CD4-positive, CD25-positive, alpha-beta regulatory T cell (primary cell): ENCODE results near the gene GJA3. TPM values are rescaled to one million over a fixed set of nuclear protein-coding genes. Genes with fewer than 3 reads are reported as not detected.
A peak's percentile ranks its signal among the peaks of the same experiment; 100 is the strongest.

ENCODE experiments used
- ATAC-seq, 2 donors: fragments of 150-1000 bp; cut with Tn5 transposase; one replicate each; pipeline ENCODE4 v1.10.0; 2021; ENCODE audit warnings: low read depth in 2 of 2, moderate number of reproducible peaks in 2 of 2, moderate library complexity in 1 of 2
- DNase-seq, 3 donors: peaks; one replicate each; pipeline versions ENCODE4 v3.0.0 to v3.0.0-alpha.2; 2012 to 2022; ENCODE audit warnings: mixed read lengths in 1 of 3
- H3K27ac ChIP-seq: one replicate; pipeline ENCODE4 v1.7.0; 2013; ENCODE audit warnings: mild to moderate bottlenecking, low read length; ENCODE audit not compliant: insufficient read depth, poor library complexity, severe bottlenecking
- H3K27me3 ChIP-seq: one replicate; pipeline ENCODE4 v1.7.0; 2013; ENCODE audit warnings: low read length; ENCODE audit not compliant: control insufficient read depth, insufficient read depth
- H3K36me3 ChIP-seq: one replicate; pipeline ENCODE4 v1.7.0; 2013; ENCODE audit warnings: mild to moderate bottlenecking, low read length, moderate library complexity; ENCODE audit not compliant: control insufficient read depth, insufficient read depth
- H3K4me1 ChIP-seq: 2 replicates; pipeline ENCODE4 v1.7.0; 2013; ENCODE audit warnings: mild to moderate bottlenecking, low read length; ENCODE audit not compliant: insufficient read depth, control insufficient read depth, poor library complexity, severe bottlenecking
- H3K4me3 ChIP-seq: one replicate; pipeline ENCODE4 v1.7.0; 2013; ENCODE audit warnings: low read depth, mild to moderate bottlenecking, low read length, moderate library complexity
- H3K9me3 ChIP-seq, 2 experiments: 1 replicate in 1 of 2; 2 replicates in 1 of 2; pipeline ENCODE4 v1.7.0; 2013; ENCODE audit warnings: low read length in 2 of 2, mild to moderate bottlenecking in 1 of 2, moderate library complexity in 1 of 2; ENCODE audit not compliant: control insufficient read depth in 2 of 2
- H3K27ac Mint-ChIP-seq, 3 donors: one replicate each; pipeline ENCODE4 v1.8.0; 2020 to 2022; ENCODE audit warnings: mild to moderate bottlenecking in 3 of 3, mixed read lengths in 3 of 3, moderate library complexity in 2 of 3
- H3K27me3 Mint-ChIP-seq: one replicate; pipeline ENCODE4 v1.8.0; 2022; ENCODE audit warnings: mild to moderate bottlenecking, mixed read lengths
- H3K36me3 Mint-ChIP-seq: one replicate; pipeline ENCODE4 v1.8.0; 2020; ENCODE audit warnings: mixed read lengths
- H3K4me1 Mint-ChIP-seq, 4 donors: one replicate each; pipeline ENCODE4 v1.8.0; 2020 to 2022; ENCODE audit warnings: mixed read lengths in 4 of 4, mild to moderate bottlenecking in 1 of 4
- H3K4me3 Mint-ChIP-seq, 4 donors: one replicate each; pipeline ENCODE4 v1.8.0; 2020 to 2022; ENCODE audit warnings: mild to moderate bottlenecking in 4 of 4, mixed read lengths in 4 of 4, moderate library complexity in 3 of 4
- H3K9me3 Mint-ChIP-seq, 7 donors: one replicate each; pipeline ENCODE4 v1.8.0; 2020 to 2022; ENCODE audit warnings: mixed read lengths in 7 of 7, mild to moderate bottlenecking in 3 of 7, moderate library complexity in 2 of 7
- polyA plus RNA-seq, 4 donors: library from polyadenylated mRNA; unstranded; fragments of 300-500 nt; fragmentation: Illumina TruSeq; gene quantifications; one replicate each; pipeline ENCODE4 v1.2.3, GENCODE V29; 2021
- total RNA-seq: library from RNA; stranded (reverse); gene quantifications from one replicate; pipeline ENCODE4 v1.2.3, GENCODE V29; 2022

GJA3 gene
- total and polyA plus RNA-seq, 5 donors from 2014 or later = 0.06 TPM; not detected in 4

- DNase-seq = peak in 2 of 3 donors; percentile 19 to 60
- Mint-ChIP-seq H3K27ac (no peak overlapping the region), H3K9me3 (peaks cover 0 to 2% (median 0%) of the 10 kb centered on the region in 7 donors), H3K4me1 (peaks cover 0 to 4% (median 0%) of the 10 kb centered on the region in 4 donors), H3K27me3 (peaks cover 50% of the 10 kb centered on the region), H3K4me3 (no peak overlapping the region), H3K36me3 (no peaks in the 10 kb centered on the region)
- Histone ChIP-seq H3K27ac (no peak overlapping the region), H3K4me3 (no peak overlapping the region), H3K4me1 (peaks cover 4% of the 10 kb centered on the region), H3K36me3 (no peaks in the 10 kb centered on the region), H3K27me3 (peaks cover 37% of the 10 kb centered on the region), H3K9me3 (no peaks in the 10 kb centered on the region)
- peak; percentile 22 to 31 for ATAC-seq
These were observed 23.8 kb downstream of the GJA3 start for GRCh38 chr13:20136781-20137703.

DNA sequence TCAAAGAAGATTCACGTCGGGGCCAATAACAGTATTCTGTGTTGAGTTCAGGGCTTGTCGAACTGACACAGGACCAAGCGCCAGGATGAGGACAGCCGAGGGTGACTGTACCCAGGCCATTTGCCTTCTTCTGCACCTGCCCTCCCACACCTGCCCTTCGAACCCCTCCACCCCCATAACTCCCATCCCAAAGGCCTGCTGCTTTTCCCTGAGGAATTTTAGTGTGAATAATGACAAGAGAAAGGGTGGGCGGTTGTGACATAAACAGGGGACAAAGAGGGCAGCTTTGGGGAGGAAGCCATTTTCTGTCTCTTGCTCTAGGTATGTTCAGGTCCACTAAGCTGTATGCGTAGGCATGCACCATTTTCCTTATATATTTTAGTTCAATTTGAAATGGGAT, 26.1 kb downstream of the GJA3 start:
- no peak overlapping the region for H3K27ac ChIP-seq
- Mint-ChIP-seq H3K4me1 (no peaks in the 10 kb centered on the region), H3K4me3 (no peak overlapping the region), H3K36me3 (no peaks in the 10 kb centered on the region), H3K9me3 (peaks cover 0 to 2% (median 0%) of the 10 kb centered on the region in 7 donors), H3K27me3 (peaks cover 29% of the 10 kb centered on the region), H3K27ac (no peak overlapping the region)
- DNase-seq (no peak), ATAC-seq (no peak)
- no peak overlapping the region for H3K4me3 ChIP-seq
- H3K9me3 ChIP-seq = no peaks in the 10 kb centered on the region
- H3K27me3 ChIP-seq = peaks cover 36% of the 10 kb centered on the region
- H3K4me1 ChIP-seq = peaks cover 4% of the 10 kb centered on the region
- no peaks in the 10 kb centered on the region for H3K36me3 ChIP-seq

DNA sequence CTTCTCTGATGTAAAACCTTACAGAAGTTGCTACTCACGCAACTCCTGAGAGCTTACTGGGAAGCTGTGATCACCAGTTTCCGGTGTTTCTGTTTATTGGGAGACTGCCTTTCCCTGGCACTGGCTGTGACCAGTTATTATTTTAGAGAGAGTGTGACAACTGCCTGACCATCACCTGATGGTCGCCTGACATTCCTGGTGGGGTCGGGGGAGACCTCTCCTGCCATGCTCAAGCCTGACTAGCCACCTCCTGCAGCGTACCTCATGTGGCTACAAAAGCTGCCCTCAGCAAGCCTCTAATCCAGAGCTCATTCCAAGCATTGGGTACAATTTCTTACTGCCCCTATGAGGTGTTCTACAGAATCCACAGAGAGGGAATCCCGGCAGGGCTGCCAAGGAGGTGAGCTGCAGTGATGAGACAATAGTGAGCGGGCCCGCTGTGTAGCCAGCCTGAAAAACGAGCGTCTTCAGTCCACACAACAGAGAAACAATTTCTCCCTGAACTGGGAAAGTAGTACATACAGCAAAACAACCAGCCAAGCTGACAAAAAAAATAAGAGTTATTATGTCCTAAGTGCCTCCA, 28.7 kb downstream of the GJA3 start:
- Histone ChIP-seq H3K4me3 (no peak overlapping the region), H3K4me1 (peaks cover 23% of the 10 kb centered on the region), H3K27ac (no peak overlapping the region), H3K9me3 (no peaks in the 10 kb centered on the region), H3K36me3 (no peaks in the 10 kb centered on the region), H3K27me3 (peaks cover 30% of the 10 kb centered on the region)
- Mint-ChIP-seq H3K9me3 (peaks cover 0 to 2% (median 0%) of the 10 kb centered on the region in 7 donors), H3K27ac (no peak overlapping the region), H3K4me1 (peaks cover 0 to 9% (median 0%) of the 10 kb centered on the region in 4 donors), H3K4me3 (no peak overlapping the region), H3K36me3 (no peaks in the 10 kb centered on the region), H3K27me3 (peaks cover 18% of the 10 kb centered on the region)
- DNase-seq = no peak
- ATAC-seq = no peak

- Mint-ChIP-seq H3K4me3 (no peak overlapping the region), H3K36me3 (no peaks in the 10 kb centered on the region), H3K9me3 (peaks cover 0 to 2% (median 0%) of the 10 kb centered on the region in 7 donors), H3K27ac (no peak overlapping the region), H3K4me1 (peaks cover 0 to 9% (median 0%) of the 10 kb centered on the region in 4 donors), H3K27me3 (peaks cover 18% of the 10 kb centered on the region)
- Histone ChIP-seq H3K27ac (no peak overlapping the region), H3K9me3 (no peaks in the 10 kb centered on the region), H3K36me3 (no peaks in the 10 kb centered on the region), H3K4me3 (no peak overlapping the region), H3K4me1 (peaks cover 19% of the 10 kb centered on the region), H3K27me3 (peaks cover 30% of the 10 kb centered on the region)
- DNase-seq (no peak), ATAC-seq (no peak)
These were observed 29.6 kb downstream of the GJA3 start for GRCh38 chr13:20131057-20131832.

DNA sequence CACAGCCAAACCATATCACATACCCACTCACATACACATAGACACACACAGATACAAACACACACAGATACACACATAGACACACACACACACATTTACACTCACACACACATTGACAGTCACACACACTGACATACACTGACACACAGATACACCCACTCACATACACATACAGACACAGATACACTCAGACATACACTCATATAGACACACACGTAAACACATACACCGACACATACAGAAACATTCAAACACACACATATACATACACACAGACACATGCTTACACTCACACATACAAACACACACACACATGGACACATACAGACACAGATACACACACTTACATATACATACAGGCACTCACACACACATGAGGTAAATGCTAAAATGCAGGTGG, 30.2 kb downstream of the GJA3 start:
- Mint-ChIP-seq H3K4me3 (no peak overlapping the region), H3K9me3 (peaks cover 0 to 2% (median 0%) of the 10 kb centered on the region in 7 donors), H3K27me3 (peaks cover 22% of the 10 kb centered on the region), H3K36me3 (no peaks in the 10 kb centered on the region), H3K27ac (no peak overlapping the region), H3K4me1 (peaks cover 0 to 9% (median under 1%) of the 10 kb centered on the region in 4 donors)
- Histone ChIP-seq H3K27ac (no peak overlapping the region), H3K27me3 (peaks cover 35% of the 10 kb centered on the region), H3K4me3 (no peak overlapping the region), H3K9me3 (no peaks in the 10 kb centered on the region), H3K36me3 (no peaks in the 10 kb centered on the region), H3K4me1 (peaks cover 19% of the 10 kb centered on the region)
- ATAC-seq = no peak
- no peak for DNase-seq

DNA sequence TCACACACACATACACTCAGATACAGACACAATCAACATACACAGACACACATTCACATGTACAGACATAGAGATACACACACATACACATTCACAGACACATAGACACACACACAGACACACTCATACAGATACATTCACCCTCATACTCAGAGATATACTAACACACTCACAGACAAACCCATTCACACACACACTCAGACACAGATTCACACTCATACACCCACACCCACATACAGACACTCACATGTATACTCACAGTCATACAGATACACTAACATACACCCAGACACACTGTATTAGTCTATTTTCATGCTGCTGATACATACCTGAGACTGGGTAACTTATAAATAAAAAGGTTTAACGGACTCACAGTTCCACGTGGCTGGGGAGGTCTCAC, 30.8 kb downstream of the GJA3 start:
- no peak overlapping the region for H3K4me3 Mint-ChIP-seq
- no peaks in the 10 kb centered on the region for H3K36me3 ChIP-seq

GRCh38 chr13:20129076-20129475, 31.8 kb downstream of the GJA3 start:
- H3K4me1 Mint-ChIP-seq = peaks cover 0 to 9% (median 3%) of the 10 kb centered on the region in 4 donors
- Histone ChIP-seq H3K4me1 (peaks cover 19% of the 10 kb centered on the region), H3K27ac (no peak overlapping the region), H3K4me3 (no peak overlapping the region), H3K36me3 (no peaks in the 10 kb centered on the region), H3K9me3 (no peaks in the 10 kb centered on the region), H3K27me3 (peaks cover 41% of the 10 kb centered on the region)
- peak overlapping the region; percentile 13 to 79 (median 70) for H3K4me3 Mint-ChIP-seq
- DNase-seq (no peak), ATAC-seq (no peak)
- no peaks in the 10 kb centered on the region for H3K36me3 Mint-ChIP-seq
- peaks cover 33% of the 10 kb centered on the region for H3K27me3 Mint-ChIP-seq
- peak overlapping the region in 1 of 3 donors; percentile 1 for H3K27ac Mint-ChIP-seq
- peaks cover 0 to 2% (median 0%) of the 10 kb centered on the region in 7 donors for H3K9me3 Mint-ChIP-seq

More for the DNA sequence above, 30.8 kb downstream of the GJA3 start:
- H3K4me1 Mint-ChIP-seq = peaks cover 0 to 9% (median 3%) of the 10 kb centered on the region in 4 donors
- ATAC-seq (no peak), DNase-seq (no peak)
- peaks cover 0 to 2% (median 0%) of the 10 kb centered on the region in 7 donors for H3K9me3 Mint-ChIP-seq
- no peaks in the 10 kb centered on the region for H3K9me3 ChIP-seq
- H3K27ac Mint-ChIP-seq = no peak overlapping the region
- no peak overlapping the region for H3K27ac ChIP-seq
- H3K4me3 ChIP-seq = no peak overlapping the region
- H3K27me3 ChIP-seq = peaks cover 38% of the 10 kb centered on the region
- H3K27me3 Mint-ChIP-seq = peaks cover 28% of the 10 kb centered on the region
- H3K36me3 Mint-ChIP-seq = no peaks in the 10 kb centered on the region
- peaks cover 19% of the 10 kb centered on the region for H3K4me1 ChIP-seq
